ENCODE data around the gene PARD3B.

PARD3B gene

DNA sequence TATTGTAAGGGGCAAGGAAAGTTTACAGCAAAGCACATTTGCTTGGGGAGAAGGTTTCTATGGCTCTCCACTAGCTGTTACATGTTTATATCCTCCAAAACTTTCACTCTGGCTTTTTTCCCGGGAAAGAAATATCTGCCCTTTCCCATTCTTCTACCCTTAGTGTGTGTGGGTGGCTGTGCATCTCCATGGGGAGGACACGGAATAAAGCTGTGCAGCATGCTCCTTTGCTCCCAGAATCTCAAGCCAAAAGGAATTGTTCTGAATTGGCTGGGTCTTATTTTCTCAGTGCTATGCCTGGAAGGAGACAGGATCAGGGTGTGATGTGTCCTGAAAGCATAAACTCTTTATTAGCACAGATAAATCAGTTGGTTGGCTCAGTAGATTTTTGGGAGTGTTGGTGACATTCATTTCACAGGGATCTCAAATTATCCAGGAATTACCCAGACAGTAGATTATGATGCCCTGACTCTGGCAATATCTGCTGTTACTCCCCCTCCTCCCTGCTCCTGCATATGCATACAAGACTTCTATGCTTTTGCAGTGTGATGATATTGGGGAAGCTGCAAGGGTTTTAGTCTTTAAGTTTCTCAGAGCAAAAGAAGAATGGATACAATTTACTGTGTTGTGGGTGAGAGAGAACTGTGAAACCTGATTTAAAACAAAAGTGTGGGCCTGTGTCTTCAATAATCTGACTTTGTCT, 63.1 kb downstream of the PARD3B start:
- DNase-seq: no peak

- DNase-seq: no peak
These were observed 65.8 kb downstream of the PARD3B start for GRCh38 chr2:204611017-204611631.

- DNase-seq: no peak
These were observed 66.5 kb downstream of the PARD3B start for GRCh38 chr2:204611764-204612163.

- no peak for DNase-seq
These were observed 68.4 kb downstream of the PARD3B start for GRCh38 chr2:204613635-204614034.

DNA sequence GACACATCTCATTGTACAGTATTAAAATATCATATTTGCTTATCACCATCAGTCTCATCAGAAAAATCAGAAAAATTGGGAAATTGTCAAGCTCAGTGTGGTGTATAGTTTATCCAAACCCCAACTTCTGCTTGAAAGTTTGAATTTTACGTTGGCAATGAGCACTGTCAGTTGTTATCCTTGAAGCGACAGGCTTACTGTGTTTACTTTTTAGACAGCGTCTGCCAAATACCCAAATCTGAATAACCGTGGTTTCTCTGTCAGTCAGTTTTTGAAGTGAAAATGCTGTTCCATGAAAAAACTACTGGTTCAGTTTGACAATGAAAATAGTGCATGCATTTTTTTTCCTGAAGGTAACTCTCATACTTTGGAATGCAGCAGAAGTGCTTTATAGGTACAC, 70.2 kb downstream of the PARD3B start:
- DNase-seq: no peak

DNA sequence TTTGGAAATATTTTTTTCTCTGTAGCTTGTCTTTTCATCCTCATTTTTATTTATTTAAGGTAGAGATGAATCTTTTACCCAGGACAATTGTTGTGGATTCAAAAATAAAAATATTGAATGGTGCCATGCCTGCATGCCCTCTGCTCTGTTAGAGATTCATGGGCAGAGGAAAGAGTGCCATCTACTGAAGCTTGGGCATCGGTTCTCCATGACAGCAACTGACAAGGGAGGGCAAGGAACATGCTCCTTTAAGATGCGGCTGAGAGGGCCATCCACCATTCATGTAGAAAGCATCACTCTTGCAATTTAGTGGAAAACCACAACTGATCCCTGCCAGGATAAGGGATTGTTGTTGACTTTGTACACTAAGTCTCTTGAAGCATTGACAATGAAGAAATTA, 79.9 kb downstream of the PARD3B start:
- DNase-seq: no peak

GRCh38 chr2:204628926-204629712, 83.8 kb downstream of the PARD3B start:
- no peak for DNase-seq

GRCh38 chr2:204632410-204632809, 87.1 kb downstream of the PARD3B start:
- DNase-seq: no peak

DNA sequence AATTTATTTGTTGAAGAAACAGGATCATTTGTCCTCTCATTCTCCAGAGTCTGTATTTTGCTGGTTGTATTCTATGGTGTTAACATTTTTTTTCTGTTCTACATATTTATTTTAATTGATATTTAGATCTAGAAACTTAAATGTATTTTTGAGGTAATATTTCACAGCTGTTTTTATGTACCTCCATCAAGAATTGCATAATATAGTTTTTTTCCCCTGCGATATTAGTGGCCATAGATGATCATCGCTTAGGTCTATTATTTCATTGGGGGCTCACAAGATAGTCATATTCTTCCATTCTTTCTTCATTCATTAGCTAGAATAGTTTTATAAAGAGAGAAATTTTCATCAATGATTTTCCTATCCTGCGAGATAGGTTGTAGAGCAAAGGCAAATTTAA, 89.3 kb downstream of the PARD3B start:
- DNase-seq: no peak

- no peak for DNase-seq
These were observed 90.2 kb downstream of the PARD3B start for GRCh38 chr2:204635478-204635877.

- DNase-seq: no peak
These were observed 93.4 kb downstream of the PARD3B start for GRCh38 chr2:204638471-204639194.

DNA sequence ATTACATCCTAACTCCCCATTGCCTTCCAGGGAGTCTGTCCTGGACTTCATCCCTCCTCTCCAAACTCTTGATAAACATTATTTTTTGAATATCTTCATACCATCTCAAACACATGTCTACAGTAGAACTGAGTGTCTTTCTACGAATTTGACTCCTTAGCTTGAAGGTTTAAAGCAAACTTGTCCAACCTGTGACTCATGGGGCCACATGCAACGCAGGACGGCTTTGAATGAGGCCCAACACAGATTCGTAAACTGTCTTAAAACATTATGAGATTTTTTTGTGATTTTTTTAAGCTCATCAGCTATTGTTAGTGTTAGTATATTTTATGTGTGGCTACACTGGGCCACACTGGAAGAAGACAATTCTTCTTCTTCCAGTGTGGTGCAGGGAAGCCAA, 98.1 kb downstream of the PARD3B start:
- DNase-seq: no peak

GRCh38 chr2:204645018-204645773, 99.9 kb downstream of the PARD3B start:
- no peak for DNase-seq

- no peak for DNase-seq
These were observed 102.4 kb downstream of the PARD3B start for GRCh38 chr2:204647626-204648025.

GRCh38 chr2:204650611-204651010, 105.3 kb downstream of the PARD3B start:
- no peak for DNase-seq

GRCh38 chr2:204652063-204652462, 106.8 kb downstream of the PARD3B start:
- no peak for DNase-seq

GRCh38 chr2:204654669-204655068, 109.4 kb downstream of the PARD3B start:
- no peak for DNase-seq

DNA sequence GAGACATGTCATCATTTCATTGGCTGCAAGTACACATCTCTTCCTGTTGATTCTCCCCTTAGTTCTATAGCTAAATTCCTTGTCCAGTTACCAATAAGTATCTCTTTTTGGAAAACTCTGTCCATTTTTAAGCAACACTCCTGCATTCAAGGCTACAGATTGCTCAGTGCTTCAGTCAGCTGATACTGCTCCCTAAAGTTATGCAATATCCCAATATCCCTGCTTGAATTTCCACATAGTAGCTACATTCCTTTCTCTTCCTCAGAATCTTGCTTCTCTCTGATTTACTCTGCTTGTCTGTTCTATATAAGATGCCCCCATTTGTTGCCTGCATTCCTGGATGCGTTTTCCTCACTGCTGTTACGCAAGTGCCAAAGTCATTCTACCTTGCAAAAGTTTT, 109.8 kb downstream of the PARD3B start:
- no peak for DNase-seq

- no peak for DNase-seq
These were observed 110.4 kb downstream of the PARD3B start for GRCh38 chr2:204655626-204656025.

- no peak for DNase-seq
These were observed 111.7 kb downstream of the PARD3B start for GRCh38 chr2:204657024-204657423.

DNA sequence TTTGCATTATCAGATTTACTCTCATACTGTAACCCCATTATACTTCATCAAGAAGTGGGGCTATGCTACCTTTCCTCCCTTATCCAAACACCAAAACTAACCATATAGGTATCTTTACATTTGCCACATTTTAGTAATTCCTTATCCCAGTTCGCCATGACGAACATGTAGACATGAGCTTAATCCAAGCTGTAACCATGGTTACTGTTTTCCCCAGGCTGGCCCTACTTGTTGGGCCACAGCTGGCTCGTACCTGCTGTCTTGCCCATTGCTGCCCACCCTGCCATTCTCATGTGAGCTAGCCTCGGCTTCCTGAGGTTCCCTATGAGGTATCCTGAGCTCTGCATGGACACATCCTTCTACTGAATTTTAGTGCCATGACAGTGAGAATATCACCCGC, 117.7 kb downstream of the PARD3B start:
- DNase-seq: no peak

DNA sequence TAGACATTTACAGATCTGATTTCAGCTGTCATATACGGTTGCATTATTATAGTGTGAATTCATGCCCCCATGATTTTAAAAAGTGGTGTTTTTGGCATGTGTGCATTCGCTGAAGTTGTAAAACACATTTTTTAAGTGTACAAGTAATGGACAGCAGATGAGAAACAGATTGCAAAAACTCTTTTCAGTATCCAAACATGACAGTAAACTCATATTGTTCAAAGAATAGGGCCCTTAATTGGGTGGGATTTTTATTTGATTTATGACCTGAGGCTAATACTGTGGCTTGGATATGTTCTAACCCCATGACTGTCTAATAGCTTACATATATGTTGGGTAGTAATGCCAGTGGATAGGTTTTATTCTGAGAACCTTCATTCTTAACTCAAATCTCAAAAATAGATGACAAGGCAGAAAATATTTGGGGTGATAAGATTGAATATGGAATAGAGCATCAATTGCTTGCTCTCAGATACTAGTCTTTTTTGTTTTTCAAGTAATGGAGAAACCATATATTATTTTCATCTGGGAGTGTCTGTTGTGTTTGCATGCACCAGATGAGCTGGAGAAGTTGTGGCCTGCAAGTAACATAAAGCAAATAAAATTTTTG, 118.6 kb downstream of the PARD3B start:
- DNase-seq: no peak

Data from NCI-H146 (cell line).